HepG2 (cell line): ENCODE results near the gene TNFSF12. TPM values are rescaled to one million over a fixed set of nuclear protein-coding genes. Genes with fewer than 3 reads are reported as not detected.

ENCODE experiments used
- AKNA ChIP-seq: sonication (generic); formaldehyde crosslinking; IDR thresholded peaks from 2 replicates; pipeline ENCODE4 v1.4.0; 2020; ENCODE audit warnings: missing genetic modification reagents, borderline replicate concordance
- ATF6 ChIP-seq: sonication (generic); formaldehyde crosslinking; conservative IDR thresholded peaks from 2 replicates; pipeline ENCODE4 v1.4.0; 2020; ENCODE audit warnings: missing genetic modification reagents
- CREB1 ChIP-seq, 2 experiments: fragments of 450-650 bp in 1 of 2; IDR thresholded peaks; 2 replicates each; pipeline ENCODE4 v1.6.1; 2016 to 2017; ENCODE audit warnings: control low read depth in 1 of 2, mild to moderate bottlenecking in 1 of 2, missing compliant biosample characterization in 1 of 2, missing genetic modification characterization in 1 of 2
- KDM6A ChIP-seq: IDR thresholded peaks from 2 replicates; pipeline ENCODE4 v1.6.1; 2016; ENCODE audit warnings: low read depth
- KLF13 ChIP-seq: sonication (generic); formaldehyde crosslinking; IDR thresholded peaks from 2 replicates; pipeline ENCODE4 v1.4.0; 2020; ENCODE audit warnings: mild to moderate bottlenecking, missing genetic modification reagents
- PRDM10 ChIP-seq: sonication (generic); formaldehyde crosslinking; IDR thresholded peaks from 2 replicates; pipeline ENCODE4 v1.4.0; 2020; ENCODE audit warnings: low read depth, missing genetic modification reagents
- SOX13 ChIP-seq, 3 experiments: fragments of 450-650 bp in 1 of 3; sonication (generic) in 1 of 3; formaldehyde crosslinking in 1 of 3; IDR thresholded peaks in 2 of 3; conservative IDR thresholded peaks in 1 of 3; 2 replicates each; pipeline versions ENCODE4 v1.5.0 to v1.6.1; 2016 to 2020; ENCODE audit warnings: antibody characterized with exemption in 1 of 3, mild to moderate bottlenecking in 1 of 3, missing compliant biosample characterization in 1 of 3, missing genetic modification reagents in 1 of 3, moderate library complexity in 1 of 3
- TRAFD1 ChIP-seq: sonication (generic); formaldehyde crosslinking; IDR thresholded peaks from 2 replicates; pipeline ENCODE4 v1.5.1; 2020; ENCODE audit warnings: missing genetic modification reagents, mild to moderate bottlenecking, borderline replicate concordance
- ZNF598 ChIP-seq: sonication (generic); formaldehyde crosslinking; IDR thresholded peaks from 2 replicates; pipeline ENCODE4 v1.5.1; 2020; ENCODE audit warnings: mild to moderate bottlenecking, missing genetic modification reagents, borderline replicate concordance
- ZSCAN31 ChIP-seq: sonication (generic); formaldehyde crosslinking; IDR thresholded peaks from 2 replicates; pipeline ENCODE4 v1.5.0; 2020; ENCODE audit warnings: low read depth, mild to moderate bottlenecking, missing genetic modification reagents
- ZUFSP ChIP-seq: sonication (generic); formaldehyde crosslinking; IDR thresholded peaks from 2 replicates; pipeline ENCODE4 v1.9.0; 2021; ENCODE audit warnings: missing genetic modification reagents, mild to moderate bottlenecking, borderline replicate concordance
- polyA plus RNA-seq, 8 experiments: library from polyadenylated mRNA; depleted of rRNA in 3 of 8; stranded (reverse) in 7 of 8; unstranded in 1 of 8; fragments of >200 nt; fragmentation: Illumina TruSeq in 4 of 8; extraction: Trizol in 4 of 8; gene quantifications; 2 replicates each; pipeline versions ENCODE4 v1.2.1 to v1.2.3, GENCODE V29; 2011 to 2016; ENCODE audit warnings: low read depth in 4 of 8, missing spikeins in 1 of 8, mixed read lengths in 1 of 8; ENCODE audit not compliant: insufficient read depth in 1 of 8
- total RNA-seq, 5 experiments: library from RNA; depleted of rRNA; stranded (reverse); fragments of >200 nt; fragmentation: Illumina TruSeq; extraction: Trizol; gene quantifications; 2 replicates each; pipeline ENCODE4 v1.2.3, GENCODE V29; 2016; ENCODE audit warnings: low read depth in 1 of 5

The TNFSF12 gene
- total and polyA plus RNA-seq, 2 of the 13 experiments (the other 11 are each of a cell fraction or from before 2014, with no cell fraction given): 0.93 to 7.2 TPM

GRCh38 chr17:7583253-7584109, 34.6 kb downstream of the TNFSF12 start, which contains the start of gene MPDU1 (continued):
- peak; percentile 91; the same call in 1 of the 2 replicates for TF ChIP-seq ZNF598
- TF ChIP-seq SOX13 (IDR thresholded peaks at IDR 0.05): no peak
- TF ChIP-seq SOX13 (CRISPR knock-in tag; conservative IDR thresholded peaks at IDR 0.05 in 1 of 2, IDR thresholded peaks at IDR 0.05 in 1 of 2): 0 out of 4 replicates have a peak, but pooled peaks of 1 of the 2 experiments have one; percentile 37
- no peak for TF ChIP-seq ATF6 (CRISPR knock-in tag)
- TF ChIP-seq CREB1 (IDR thresholded peaks at IDR 0.05): no peak; the same call in 1 of the 2 replicates
- TF ChIP-seq CREB1 (CRISPR knock-in tag; IDR thresholded peaks at IDR 0.05): peak; percentile 75
- no peak for TF ChIP-seq TRAFD1
- TF ChIP-seq KLF13 (CRISPR knock-in tag): no peak; the same call in 1 of the 2 replicates
- TF ChIP-seq ZSCAN31: peak; percentile 27; the same call in 1 of the 2 replicates
- TF ChIP-seq ZUFSP (CRISPR knock-in tag): no peak
- TF ChIP-seq KDM6A: no peak
- no peak for TF ChIP-seq AKNA (CRISPR knock-in tag)
- 0 out of 2 replicates have a peak, but pooled peaks have one; percentile 20 for TF ChIP-seq PRDM10 (CRISPR knock-in tag)
